GM23248 (cell line): ENCODE data around the gene SLC8A1. TPM values are rescaled to one million over a fixed set of nuclear protein-coding genes. Genes with fewer than 3 reads are reported as not detected.

Experiments
- DNase-seq: peaks from one replicate; pipeline ENCODE4 v3.0.0-alpha.2; 2015
- H2AFZ ChIP-seq: fragments of 200-600 bp; sonication (generic); 2 replicates; pipeline ENCODE4 v1.6.1; 2016; ENCODE audit warnings: antibody characterized with exemption
- H3F3A ChIP-seq: fragments of 200-600 bp; sonication (generic); 2 replicates; pipeline ENCODE4 v1.6.1; 2016; ENCODE audit warnings: mild to moderate bottlenecking, antibody characterized with exemption, mixed run types; ENCODE audit not compliant: insufficient read depth
- H3K27ac ChIP-seq: fragments of 200-600 bp; sonication (generic); 2 replicates; pipeline ENCODE4 v1.5.1; 2016; ENCODE audit warnings: mild to moderate bottlenecking
- H3K27me3 ChIP-seq: fragments of 200-600 bp; sonication (generic); replicated peaks from 2 replicates; pipeline ENCODE4 v1.6.1; 2016; ENCODE audit warnings: mild to moderate bottlenecking; ENCODE audit not compliant: insufficient read depth
- H3K36me3 ChIP-seq: fragments of 200-600 bp; sonication (generic); 2 replicates; pipeline ENCODE4 v1.6.1; 2016; ENCODE audit warnings: low read depth, mild to moderate bottlenecking
- H3K4me1 ChIP-seq: fragments of 200-600 bp; sonication (generic); 2 replicates; pipeline ENCODE4 v1.6.1; 2016; ENCODE audit warnings: mild to moderate bottlenecking; ENCODE audit not compliant: insufficient read depth
- H3K4me2 ChIP-seq: fragments of 200-600 bp; sonication (generic); one replicate; pipeline ENCODE4 v1.6.1; 2016; ENCODE audit warnings: mild to moderate bottlenecking; ENCODE audit not compliant: unreplicated experiment
- H3K4me3 ChIP-seq: fragments of 200-600 bp; sonication (generic); 2 replicates; pipeline ENCODE4 v1.5.1; 2016; ENCODE audit warnings: mild to moderate bottlenecking
- H3K79me2 ChIP-seq: fragments of 200-600 bp; sonication (generic); 2 replicates; pipeline ENCODE4 v1.6.1; 2016; ENCODE audit warnings: mild to moderate bottlenecking; ENCODE audit not compliant: insufficient read depth
- H3K9ac ChIP-seq: fragments of 200-600 bp; sonication (generic); 2 replicates; pipeline ENCODE4 v1.6.1; 2016; ENCODE audit warnings: mild to moderate bottlenecking
- H3K9me2 ChIP-seq: fragments of 200-600 bp; sonication (generic); 2 replicates; pipeline ENCODE4 v1.6.1; 2016; ENCODE audit warnings: mixed run types, mild to moderate bottlenecking, moderate library complexity; ENCODE audit not compliant: insufficient read depth
- H3K9me3 ChIP-seq: fragments of 200-600 bp; sonication (generic); one replicate; pipeline ENCODE4 v1.6.1; 2017; ENCODE audit warnings: low read depth
- H4K20me1 ChIP-seq: fragments of 200-600 bp; sonication (generic); 2 replicates; pipeline ENCODE4 v1.6.0; 2016; ENCODE audit not compliant: insufficient read depth
- EZH2 ChIP-seq: fragments of 200-600 bp; sonication (generic); IDR thresholded peaks from 2 replicates; pipeline ENCODE4 v1.6.1; 2018; ENCODE audit warnings: antibody characterized with exemption, mild to moderate bottlenecking; ENCODE audit not compliant: insufficient read depth, poor library complexity, severe bottlenecking
- EZH2phosphoT487 ChIP-seq: fragments of 200-600 bp; sonication (generic); IDR thresholded peaks from 2 replicates; pipeline ENCODE4 v1.6.1; 2018; ENCODE audit warnings: antibody characterized with exemption, moderate library complexity, mild to moderate bottlenecking, low read depth; ENCODE audit not compliant: insufficient read depth
- WGBS, 2 experiments: methylation state at CpG; one replicate each; pipeline ENCODE4 v1.1.6; 2015 to 2017; ENCODE audit warnings: low lambda C conversion rate in 2 of 2, low coverage in 1 of 2; ENCODE audit errors: missing lambda C conversion rate in 2 of 2; 5-methylcytosine and 5-hydroxymethylcytosine counted together
- in situ Hi-C: fragments of 300-500 bp; cut with MboI; formaldehyde crosslinking; loops from 2 replicates; pipeline ENCODE4 v1.15.0; 2020
- polyA plus RNA-seq: library from polyadenylated mRNA; unstranded; fragments of >200 nt; fragmentation: Nextera tagmentation; extraction: Ambion mirVana; gene quantifications from 2 replicates; pipeline ENCODE4 v1.2.1, GENCODE V29; 2016
- total RNA-seq: library from RNA; depleted of rRNA; stranded (reverse); fragments of >200 nt; shearing (Covaris generic); gene quantifications from 2 replicates; pipeline ENCODE4 v1.2.3, GENCODE V29; 2014

The SLC8A1 gene
- total and polyA plus RNA-seq, 2 experiments from 2014 or later: 13.8 to 83.4 TPM

DNA sequence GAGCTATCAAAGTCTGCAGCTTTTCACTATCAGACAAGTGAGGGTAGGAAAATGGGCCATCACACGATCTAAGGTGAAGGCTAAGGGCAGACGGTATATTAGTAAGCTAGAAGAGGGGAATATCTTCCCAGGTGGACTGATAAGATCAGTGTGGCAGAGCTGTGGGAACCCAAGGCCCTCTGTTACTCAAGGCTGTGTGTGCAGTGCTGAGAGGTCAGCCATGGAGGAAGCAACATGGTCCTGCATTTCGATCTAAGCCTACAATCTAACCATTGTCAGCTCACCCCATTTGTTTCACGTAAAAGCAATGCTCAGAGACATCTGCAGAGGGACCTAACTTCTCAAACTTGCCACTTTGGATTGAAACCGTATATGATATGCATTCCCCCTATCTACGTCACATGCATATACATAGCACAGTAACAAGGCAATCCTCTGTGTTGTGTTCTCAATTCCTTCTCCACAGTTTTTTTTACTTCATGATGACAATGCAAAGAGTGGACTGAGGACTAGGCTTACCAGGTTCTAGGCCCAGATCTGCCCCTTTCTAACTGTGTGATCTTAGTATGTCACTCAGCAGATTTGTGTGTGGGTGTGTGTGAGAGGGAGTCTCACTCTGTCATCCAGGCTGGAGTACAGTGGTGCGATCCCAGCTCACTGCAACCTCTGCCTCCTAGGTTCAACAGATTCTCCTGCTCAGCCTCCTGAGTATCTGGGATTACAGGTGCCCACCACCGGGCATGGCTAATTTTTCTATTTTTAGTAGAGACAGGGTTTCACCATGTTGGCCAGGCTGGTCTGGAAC is 45.2 kb downstream of the SLC8A1 start:
- no peak for TF ChIP-seq EZH2
- no peak for TF ChIP-seq EZH2phosphoT487
- H3K9ac ChIP-seq: no peak overlapping the region
- DNase-seq: no peak
- no peaks in the 10 kb centered on the region for H3K36me3 ChIP-seq
- H3K4me1 ChIP-seq: peaks cover 42% of the 10 kb centered on the region
- H3K9me3 ChIP-seq: no peaks in the 10 kb centered on the region
- peaks cover 41% of the 10 kb centered on the region for H3F3A ChIP-seq
- no peak overlapping the region for H3K4me3 ChIP-seq
- no peaks in the 10 kb centered on the region for H3K27me3 ChIP-seq
- H3K9me2 ChIP-seq: peaks cover 4% of the 10 kb centered on the region; the same call in 1 of the 2 replicates
- in situ Hi-C loops: no loop called here
- H3K79me2 ChIP-seq: peaks cover 42% of the 10 kb centered on the region
- H3K4me2 ChIP-seq: no peak overlapping the region
- no peak overlapping the region for H2AFZ ChIP-seq
- 94 to 96% methylated on average over 8 of the region's 8 CpGs for WGBS, 2 experiments
- no peak overlapping the region for H3K27ac ChIP-seq
- no peaks in the 10 kb centered on the region for H4K20me1 ChIP-seq

DNA sequence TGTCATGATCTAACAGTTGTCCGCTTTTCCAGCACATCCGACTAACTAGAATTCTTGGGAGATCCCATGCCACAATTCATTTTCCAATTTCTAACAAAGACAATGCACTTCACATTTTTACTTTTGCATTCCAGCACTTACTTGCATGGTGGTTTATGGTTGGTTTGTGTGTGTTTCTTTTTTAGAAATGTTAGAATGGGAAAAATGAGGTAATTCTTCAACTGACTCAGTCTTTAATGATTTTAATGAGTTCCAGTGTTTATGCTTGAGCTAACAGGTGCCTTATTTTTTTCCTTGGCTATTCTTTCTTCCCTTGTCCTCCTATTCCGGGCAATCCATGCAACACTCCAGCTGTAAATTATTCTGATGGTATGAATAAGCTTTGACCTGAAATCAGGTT is 46.4 kb downstream of the SLC8A1 start:
- no peaks in the 10 kb centered on the region for H3K9me3 ChIP-seq
- H2AFZ ChIP-seq: no peak overlapping the region
- peak; percentile 56 for DNase-seq
- in situ Hi-C loops: no loop called here
- H3K4me1 ChIP-seq: peaks cover 54% of the 10 kb centered on the region
- H3K36me3 ChIP-seq: no peaks in the 10 kb centered on the region
- H3K9me2 ChIP-seq: no peaks in the 10 kb centered on the region
- H3K4me2 ChIP-seq: no peak overlapping the region
- no peaks in the 10 kb centered on the region for H3K27me3 ChIP-seq
- H3K79me2 ChIP-seq: peaks cover 38% of the 10 kb centered on the region
- WGBS, 2 experiments: 21 to 23% methylated on average over 3 of the region's 3 CpGs
- H3K4me3 ChIP-seq: peak overlapping the region; percentile 12; the same call in 1 of the 2 replicates
- H4K20me1 ChIP-seq: no peaks in the 10 kb centered on the region
- no peak overlapping the region for H3K27ac ChIP-seq
- no peak for TF ChIP-seq EZH2
- no peak for TF ChIP-seq EZH2phosphoT487
- H3F3A ChIP-seq: peaks cover 52% of the 10 kb centered on the region
- no peak overlapping the region for H3K9ac ChIP-seq

DNA sequence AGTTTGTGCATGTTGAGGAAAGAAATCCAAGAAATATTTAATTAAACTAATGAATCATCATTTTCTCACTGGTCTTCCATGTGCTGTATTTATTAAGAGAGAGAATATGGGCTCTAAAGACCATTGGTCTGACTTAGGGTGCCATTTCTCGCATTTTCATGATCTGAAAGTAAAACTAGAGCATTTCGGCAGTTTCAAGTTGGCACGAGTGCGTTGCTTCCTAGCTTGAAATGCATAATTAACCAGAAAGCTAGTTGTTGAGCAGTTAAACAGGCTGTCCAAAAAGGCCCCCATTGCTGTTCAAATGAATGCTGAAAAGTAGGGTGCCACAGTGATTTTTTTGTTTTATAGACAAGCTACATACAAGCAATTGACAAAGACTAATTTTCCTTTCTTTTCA is 47.4 kb downstream of the SLC8A1 start:
- H3K4me2 ChIP-seq: no peak overlapping the region
- no peak for DNase-seq
- WGBS, 2 experiments: 97 to 98% methylated on average over 4 of the region's 4 CpGs
- H3K79me2 ChIP-seq: peaks cover 40% of the 10 kb centered on the region
- peaks cover 58% of the 10 kb centered on the region for H3K4me1 ChIP-seq
- H3K27me3 ChIP-seq: no peaks in the 10 kb centered on the region
- TF ChIP-seq EZH2 (no peak), EZH2phosphoT487 (no peak)
- no peak overlapping the region for H3K27ac ChIP-seq
- H3K9me3 ChIP-seq: no peaks in the 10 kb centered on the region
- in situ Hi-C loops: no loop called here
- H3K9ac ChIP-seq: no peak overlapping the region
- peaks cover 57% of the 10 kb centered on the region for H3F3A ChIP-seq
- H3K9me2 ChIP-seq: no peaks in the 10 kb centered on the region
- no peak overlapping the region for H2AFZ ChIP-seq
- H3K36me3 ChIP-seq: no peaks in the 10 kb centered on the region
- no peak overlapping the region for H3K4me3 ChIP-seq
- no peaks in the 10 kb centered on the region for H4K20me1 ChIP-seq

DNA sequence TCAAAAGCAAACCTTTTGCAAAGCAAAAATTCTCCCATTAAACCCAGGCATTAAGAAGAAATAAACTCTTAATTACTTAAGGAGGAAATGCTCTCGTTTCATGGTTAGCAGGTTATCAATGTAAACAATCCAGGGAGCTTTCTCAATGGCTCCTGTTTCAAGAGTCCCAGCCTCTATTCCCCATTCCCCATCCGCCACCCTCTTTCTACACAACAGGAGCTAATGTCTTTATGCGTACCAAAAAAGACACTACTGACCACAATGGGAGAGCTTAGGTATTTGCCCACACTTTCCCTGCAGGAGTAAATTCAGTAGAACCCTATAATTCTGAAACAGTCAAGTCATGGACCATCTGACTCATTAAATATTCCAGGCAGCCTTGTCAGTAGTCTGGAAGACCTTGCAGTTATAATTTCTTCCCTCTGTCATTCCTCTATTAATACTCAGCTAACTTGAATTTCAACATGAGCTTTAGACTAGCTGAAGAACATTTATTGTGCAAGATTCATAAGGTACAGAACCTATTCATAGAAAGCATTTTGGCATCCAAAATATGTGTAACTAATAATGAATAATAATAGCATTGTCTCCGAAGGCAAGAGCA is 48.6 kb downstream of the SLC8A1 start:
- H3K4me2 ChIP-seq: peak overlapping the region; percentile 50
- H2AFZ ChIP-seq: no peak overlapping the region
- H3K36me3 ChIP-seq: no peaks in the 10 kb centered on the region
- H3K27ac ChIP-seq: peak overlapping the region; percentile 92
- no peaks in the 10 kb centered on the region for H3K9me2 ChIP-seq
- peaks cover 58% of the 10 kb centered on the region for H3K4me1 ChIP-seq
- DNase-seq: peak; percentile 95
- peaks cover 57% of the 10 kb centered on the region for H3F3A ChIP-seq
- H4K20me1 ChIP-seq: no peaks in the 10 kb centered on the region
- WGBS, 2 experiments: 35 to 37% methylated on average over 4 of the region's 4 CpGs
- H3K4me3 ChIP-seq: peak overlapping the region; percentile 16; the same call in 1 of the 2 replicates
- in situ Hi-C loops: no loop called here
- H3K27me3 ChIP-seq: no peaks in the 10 kb centered on the region
- H3K79me2 ChIP-seq: peaks cover 42% of the 10 kb centered on the region
- TF ChIP-seq EZH2 (no peak), EZH2phosphoT487 (no peak)
- H3K9me3 ChIP-seq: no peaks in the 10 kb centered on the region
- peak overlapping the region; percentile 45 for H3K9ac ChIP-seq
